ENCODE results near the gene STYXL2.

STYXL2 gene

DNA sequence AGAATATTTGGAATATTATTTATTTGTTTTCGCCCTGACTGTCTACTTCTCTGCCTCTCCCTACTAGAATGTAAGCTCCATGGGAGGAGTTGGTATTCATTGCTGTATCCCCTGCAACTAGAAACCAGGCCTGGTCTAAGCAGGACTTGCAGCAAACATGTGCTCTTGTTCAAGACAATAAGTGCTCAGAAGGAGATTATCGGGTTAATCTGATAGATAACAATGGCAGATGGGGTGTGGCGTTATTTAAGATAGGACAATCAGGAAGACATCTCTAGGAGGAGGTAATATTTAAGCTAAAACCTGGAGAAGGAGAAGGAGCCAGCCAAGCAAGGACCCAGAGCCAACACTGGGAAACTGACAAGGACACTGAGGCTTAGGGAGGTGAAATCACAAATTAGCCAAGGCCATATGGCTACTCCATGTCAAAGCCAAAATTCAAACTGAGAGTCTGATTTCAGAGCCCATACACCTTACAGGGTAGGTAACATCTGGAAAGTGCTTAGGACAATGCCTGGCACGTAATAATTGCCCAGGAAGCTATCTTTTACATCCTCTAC lies 41.5 kb downstream of the STYXL2 start:
- TF ChIP-seq, protein P1, sequence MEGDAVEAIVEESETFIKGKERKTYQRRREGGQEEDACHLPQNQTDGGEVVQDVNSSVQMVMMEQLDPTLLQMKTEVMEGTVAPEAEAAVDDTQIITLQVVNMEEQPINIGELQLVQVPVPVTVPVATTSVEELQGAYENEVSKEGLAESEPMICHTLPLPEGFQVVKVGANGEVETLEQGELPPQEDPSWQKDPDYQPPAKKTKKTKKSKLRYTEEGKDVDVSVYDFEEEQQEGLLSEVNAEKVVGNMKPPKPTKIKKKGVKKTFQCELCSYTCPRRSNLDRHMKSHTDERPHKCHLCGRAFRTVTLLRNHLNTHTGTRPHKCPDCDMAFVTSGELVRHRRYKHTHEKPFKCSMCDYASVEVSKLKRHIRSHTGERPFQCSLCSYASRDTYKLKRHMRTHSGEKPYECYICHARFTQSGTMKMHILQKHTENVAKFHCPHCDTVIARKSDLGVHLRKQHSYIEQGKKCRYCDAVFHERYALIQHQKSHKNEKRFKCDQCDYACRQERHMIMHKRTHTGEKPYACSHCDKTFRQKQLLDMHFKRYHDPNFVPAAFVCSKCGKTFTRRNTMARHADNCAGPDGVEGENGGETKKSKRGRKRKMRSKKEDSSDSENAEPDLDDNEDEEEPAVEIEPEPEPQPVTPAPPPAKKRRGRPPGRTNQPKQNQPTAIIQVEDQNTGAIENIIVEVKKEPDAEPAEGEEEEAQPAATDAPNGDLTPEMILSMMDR (IDR thresholded peaks at IDR 0.05; ENCODE audit: extremely low read depth, missing control alignments): no peak
- no peak for DNase-seq (ENCODE audit: low spot score)

DNA sequence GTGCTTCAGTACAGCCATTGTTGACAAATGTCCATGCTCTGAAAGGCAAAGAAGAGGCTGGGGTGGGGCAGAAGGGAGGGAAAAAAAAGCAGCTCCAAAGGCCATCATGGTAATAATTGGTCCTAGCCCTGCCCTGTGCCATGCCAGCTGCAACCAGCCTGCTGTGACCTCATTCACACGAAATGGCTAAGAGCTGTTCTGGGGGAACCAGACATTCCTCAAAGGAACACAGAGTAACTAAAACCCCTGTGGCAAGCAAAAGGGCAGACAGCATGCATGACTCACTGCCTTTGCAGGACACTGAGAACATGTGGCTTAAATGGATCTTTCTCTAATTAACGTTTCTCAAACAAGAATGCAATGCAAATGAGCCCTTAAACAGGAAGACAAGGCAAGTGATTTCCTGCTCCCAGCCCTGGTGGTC lies 42.3 kb downstream of the STYXL2 start:
- no peak for DNase-seq (ENCODE audit: low spot score)
- TF ChIP-seq, protein P1 (IDR thresholded peaks at IDR 0.05; ENCODE audit: extremely low read depth, missing control alignments): no peak

DNA sequence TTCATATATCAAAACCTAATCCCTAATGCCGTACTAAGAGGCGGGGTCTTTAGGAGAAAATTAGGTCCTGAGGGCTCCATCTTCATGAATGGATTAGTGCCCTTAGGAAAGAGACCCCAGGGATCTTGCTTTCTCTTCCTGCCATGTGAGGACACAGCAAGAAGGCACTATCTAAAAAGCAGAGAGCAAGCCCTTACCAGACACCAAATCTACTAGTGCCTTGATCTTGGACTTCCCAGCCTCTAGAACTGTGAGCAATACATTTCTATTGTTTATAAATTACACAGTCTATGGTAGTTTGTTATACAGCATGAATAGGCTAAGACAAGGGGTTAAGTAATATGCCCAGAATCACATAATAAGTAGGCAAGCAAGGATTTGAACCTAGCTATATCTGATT lies 42.9 kb downstream of the STYXL2 start:
- TF ChIP-seq, protein P1 (IDR thresholded peaks at IDR 0.05; ENCODE audit: extremely low read depth, missing control alignments): no peak
- no peak for DNase-seq (ENCODE audit: low spot score)

DNA sequence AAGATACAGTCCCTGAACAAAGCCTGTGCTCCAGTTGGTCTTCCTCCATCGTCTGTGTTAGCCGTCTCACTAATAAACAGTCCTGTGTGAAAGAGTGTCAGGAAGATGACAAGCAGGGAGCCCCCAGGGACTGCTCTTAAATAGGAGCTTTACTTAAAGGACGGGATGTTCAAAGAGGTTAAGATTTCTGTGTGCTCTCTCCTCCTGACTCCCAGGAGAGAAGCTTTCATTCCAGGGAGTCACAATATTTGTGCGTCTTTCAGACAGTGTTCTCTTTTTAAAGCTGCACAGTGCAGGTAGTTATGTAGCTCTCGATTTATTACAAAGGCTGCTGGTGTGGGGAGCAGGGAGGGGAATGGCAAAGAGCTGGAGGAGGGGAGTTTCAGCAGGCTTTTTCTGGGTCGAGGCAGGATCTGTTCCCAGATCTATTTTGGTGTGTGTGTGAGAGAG lies 43.5 kb downstream of the STYXL2 start:
- no peak for DNase-seq (ENCODE audit: low spot score)
- TF ChIP-seq, protein P1 (IDR thresholded peaks at IDR 0.05; ENCODE audit: extremely low read depth, missing control alignments): no peak

DNA sequence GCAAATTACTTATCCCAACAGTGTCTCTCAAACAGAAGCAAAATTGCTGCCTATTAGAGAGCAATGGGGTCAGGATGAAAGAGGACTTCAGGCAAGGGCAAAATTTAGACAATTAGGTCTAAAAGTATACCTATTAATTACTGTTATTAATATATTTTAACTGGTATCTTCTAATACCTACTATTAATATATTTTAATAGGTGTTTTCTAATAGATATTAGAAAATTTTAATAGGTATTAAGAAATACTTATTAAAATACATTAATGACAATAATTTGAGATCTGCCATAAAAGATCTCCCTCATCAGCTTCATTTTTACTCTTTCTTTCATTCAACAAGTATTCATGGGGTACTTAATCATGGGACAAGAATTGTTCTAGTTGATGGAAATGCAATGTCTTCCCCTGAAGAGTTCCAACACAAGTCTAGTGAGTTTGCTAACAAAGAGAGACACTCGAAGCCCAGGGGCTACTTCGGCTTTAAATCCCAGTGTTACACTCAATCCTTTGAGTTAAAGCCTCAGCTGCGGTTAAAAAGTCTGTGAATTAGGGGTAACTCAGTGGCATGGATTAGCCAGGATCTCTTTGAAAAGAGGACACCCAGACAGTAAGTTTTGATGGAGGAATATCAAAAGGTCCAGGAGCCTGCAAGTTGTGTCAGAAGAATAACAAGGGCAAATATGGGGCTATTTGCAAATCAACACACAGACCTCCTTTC lies 44.1 kb downstream of the STYXL2 start:
- DNase-seq (ENCODE audit: low spot score): no peak
- TF ChIP-seq, protein P1 (IDR thresholded peaks at IDR 0.05; ENCODE audit: extremely low read depth, missing control alignments): no peak

DNA sequence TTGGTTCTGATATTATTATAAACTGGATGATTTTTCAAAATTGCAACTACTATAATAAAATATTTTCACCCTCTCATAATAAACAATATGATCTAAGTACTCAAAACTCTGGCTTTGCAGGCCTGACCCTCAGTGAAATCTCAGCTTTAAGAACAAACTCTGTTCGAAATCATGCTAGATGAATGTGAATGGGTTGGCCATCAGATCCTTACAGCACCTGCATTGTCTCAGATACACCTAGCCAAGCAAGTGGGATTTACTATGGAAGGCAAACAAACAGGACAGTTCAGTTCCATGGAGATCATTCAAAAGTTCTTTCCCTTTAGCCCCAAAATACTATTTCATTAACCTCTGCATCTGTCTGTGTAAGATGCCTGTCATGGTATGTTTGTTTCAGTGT lies 44.8 kb downstream of the STYXL2 start:
- TF ChIP-seq, protein P1 (IDR thresholded peaks at IDR 0.05; ENCODE audit: extremely low read depth, missing control alignments): no peak
- DNase-seq (ENCODE audit: low spot score): no peak

DNA sequence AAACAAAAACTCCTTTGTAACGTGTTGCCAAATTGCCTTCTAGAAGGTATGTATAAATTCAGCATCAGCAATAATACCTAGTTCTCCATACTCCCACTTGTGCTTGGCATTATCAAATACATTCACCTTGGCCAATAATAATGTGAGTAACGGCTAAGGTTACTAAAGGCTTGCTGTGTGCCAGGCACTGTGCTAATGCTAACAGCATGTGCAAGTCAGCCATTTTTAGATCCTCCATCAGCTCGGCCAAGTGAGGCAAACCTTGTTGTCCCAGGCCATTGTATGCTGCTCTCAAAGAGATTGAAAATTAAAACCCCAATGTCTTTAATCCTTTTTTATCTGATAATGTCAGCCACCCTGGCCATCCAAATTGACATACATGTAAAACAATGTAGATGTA lies 48.1 kb downstream of the STYXL2 start:
- TF ChIP-seq, protein P1 (IDR thresholded peaks at IDR 0.05; ENCODE audit: extremely low read depth, missing control alignments): no peak
- DNase-seq (ENCODE audit: low spot score): no peak

Measured in GM20000 (cell line).